HUES48 (cell line): ENCODE measurements around the gene ENTPD8.
A peak's percentile ranks its signal among the peaks of the same experiment; 100 is the strongest.

Experiments used
- H3K27ac ChIP-seq: one replicate; pipeline ENCODE4 v1.7.0; 2013; ENCODE audit warnings: low read depth, low read length, inconsistent platforms
- H3K27me3 ChIP-seq: 2 replicates; pipeline ENCODE4 v1.6.1; 2013; ENCODE audit warnings: mild to moderate bottlenecking, low read length; ENCODE audit not compliant: control insufficient read depth, insufficient read depth
- H3K36me3 ChIP-seq: 2 replicates; pipeline ENCODE4 v1.6.1; 2013; ENCODE audit warnings: low read length; ENCODE audit not compliant: control insufficient read depth, insufficient read depth
- H3K4me1 ChIP-seq: 2 replicates; pipeline ENCODE4 v1.6.1; 2013; ENCODE audit warnings: mild to moderate bottlenecking, low read length; ENCODE audit not compliant: control insufficient read depth, insufficient read depth
- H3K4me3 ChIP-seq: 2 replicates; pipeline ENCODE4 v1.5.1; 2013; ENCODE audit warnings: mild to moderate bottlenecking, low read depth, low read length
- H3K9ac ChIP-seq: 2 replicates; pipeline ENCODE4 v1.6.1; 2013; ENCODE audit warnings: mild to moderate bottlenecking, low read depth, low read length, moderate library complexity
- H3K9me3 ChIP-seq: 2 replicates; pipeline ENCODE4 v1.6.1; 2013; ENCODE audit warnings: low read length; ENCODE audit not compliant: control insufficient read depth, insufficient read depth

The ENTPD8 gene

GRCh38 chr9:137431416-137431931, 9.7 kb downstream of the ENTPD8 start:
- no peak overlapping the region for H3K27ac ChIP-seq
- H3K4me3 ChIP-seq = no peak overlapping the region
- no peak overlapping the region for H3K9ac ChIP-seq
- H3K27me3 ChIP-seq = no peaks in the 10 kb centered on the region
- no peaks in the 10 kb centered on the region for H3K9me3 ChIP-seq
- no peaks in the 10 kb centered on the region for H3K4me1 ChIP-seq
- H3K36me3 ChIP-seq = no peaks in the 10 kb centered on the region

GRCh38 chr9:137430723-137431415, 10.3 kb downstream of the ENTPD8 start:
- H3K9ac ChIP-seq = no peak overlapping the region
- H3K4me1 ChIP-seq = no peaks in the 10 kb centered on the region
- H3K9me3 ChIP-seq = no peaks in the 10 kb centered on the region
- no peak overlapping the region for H3K27ac ChIP-seq
- H3K4me3 ChIP-seq = no peak overlapping the region
- H3K36me3 ChIP-seq = no peaks in the 10 kb centered on the region
- no peaks in the 10 kb centered on the region for H3K27me3 ChIP-seq

- no peaks in the 10 kb centered on the region for H3K4me1 ChIP-seq
- H3K36me3 ChIP-seq = no peaks in the 10 kb centered on the region
- H3K9me3 ChIP-seq = no peaks in the 10 kb centered on the region
- H3K27ac ChIP-seq = no peak overlapping the region
- no peaks in the 10 kb centered on the region for H3K27me3 ChIP-seq
- no peak overlapping the region for H3K4me3 ChIP-seq
- no peak overlapping the region for H3K9ac ChIP-seq
These were observed 11.0 kb downstream of the ENTPD8 start for GRCh38 chr9:137429974-137430722.

- Histone ChIP-seq H3K27me3 (0 out of 2 replicates have a peak, but pooled peaks cover 2% of the 10 kb centered on the region), H3K27ac (no peak overlapping the region), H3K9me3 (no peaks in the 10 kb centered on the region), H3K4me3 (no peak overlapping the region), H3K9ac (no peak overlapping the region), H3K36me3 (no peaks in the 10 kb centered on the region), H3K4me1 (no peaks in the 10 kb centered on the region)
These were observed 11.6 kb downstream of the ENTPD8 start for GRCh38 chr9:137429546-137429890.

- no peak overlapping the region for H3K4me3 ChIP-seq
- H3K27me3 ChIP-seq = peaks cover 7% of the 10 kb centered on the region; the same call in 1 of the 2 replicates
- no peak overlapping the region for H3K9ac ChIP-seq
These were observed 12.2 kb downstream of the ENTPD8 start for GRCh38 chr9:137428841-137429545.

GRCh38 chr9:137428311-137428630, 12.9 kb downstream of the ENTPD8 start:
- Histone ChIP-seq H3K9me3 (no peaks in the 10 kb centered on the region), H3K27me3 (peaks cover 15% of the 10 kb centered on the region; the same call in 1 of the 2 replicates), H3K4me1 (no peaks in the 10 kb centered on the region), H3K9ac (no peak overlapping the region), H3K36me3 (no peaks in the 10 kb centered on the region), H3K4me3 (no peak overlapping the region), H3K27ac (no peak overlapping the region)

More at GRCh38 chr9:137428841-137429545, 12.2 kb downstream of the ENTPD8 start:
- Histone ChIP-seq H3K27ac (no peak overlapping the region), H3K4me1 (no peaks in the 10 kb centered on the region), H3K9me3 (no peaks in the 10 kb centered on the region), H3K36me3 (no peaks in the 10 kb centered on the region)

- Histone ChIP-seq H3K27me3 (peaks cover 15% of the 10 kb centered on the region; the same call in 1 of the 2 replicates), H3K9me3 (no peaks in the 10 kb centered on the region), H3K36me3 (no peaks in the 10 kb centered on the region), H3K27ac (no peak overlapping the region), H3K4me1 (no peaks in the 10 kb centered on the region), H3K4me3 (no peak overlapping the region), H3K9ac (no peak overlapping the region)
These were observed 13.5 kb downstream of the ENTPD8 start for GRCh38 chr9:137427454-137428310.

GRCh38 chr9:137426018-137426681, 15.0 kb downstream of the ENTPD8 start:
- H3K36me3 ChIP-seq = no peaks in the 10 kb centered on the region
- H3K4me1 ChIP-seq = no peaks in the 10 kb centered on the region
- no peaks in the 10 kb centered on the region for H3K9me3 ChIP-seq
- H3K27ac ChIP-seq = no peak overlapping the region
- H3K4me3 ChIP-seq = no peak overlapping the region
- H3K9ac ChIP-seq = no peak overlapping the region
- H3K27me3 ChIP-seq = peaks cover 15% of the 10 kb centered on the region; the same call in 1 of the 2 replicates

GRCh38 chr9:137423514-137424291, 17.5 kb downstream of the ENTPD8 start:
- H3K4me1 ChIP-seq = no peaks in the 10 kb centered on the region
- no peak overlapping the region for H3K9ac ChIP-seq
- H3K27me3 ChIP-seq = peaks cover 15% of the 10 kb centered on the region; the same call in 1 of the 2 replicates
- no peaks in the 10 kb centered on the region for H3K9me3 ChIP-seq
- H3K4me3 ChIP-seq = peak overlapping the region; percentile 58
- no peak overlapping the region for H3K27ac ChIP-seq
- no peaks in the 10 kb centered on the region for H3K36me3 ChIP-seq
